ENCODE measurements around the gene EXOSC10.
"Not testable (repeated sequence)": the region's sequence is repeated elsewhere in the genome, so short reads cannot be mapped to it uniquely, and the experiment has no call there.

The EXOSC10 gene

GRCh38 chr1:11068600-11069473 is 30.8 kb downstream of the EXOSC10 start:
- Histone ChIP-seq H3K4me3 (ENCODE audit: low read depth, low read length) (no peak overlapping the region), H3K27ac (no peak overlapping the region), H3K36me3 (peaks cover 90% of the 10 kb centered on the region), H3K9me3 (ENCODE audit: severe bottlenecking) (no peaks in the 10 kb centered on the region), H3K27me3 (ENCODE audit: insufficient read depth, low read depth, severe bottlenecking) (no peaks in the 10 kb centered on the region)
- TF ChIP-seq CTCF (IDR thresholded peaks at IDR 0.05; ENCODE audit: low read depth, low read length) = no peak
- DNase-seq = no peak

GRCh38 chr1:11067716-11068599 is 31.7 kb downstream of the EXOSC10 start:
- no peaks in the 10 kb centered on the region for H3K9me3 ChIP-seq (ENCODE audit: severe bottlenecking)
- no peak overlapping the region for H3K27ac ChIP-seq
- DNase-seq = no peak
- peaks cover 90% of the 10 kb centered on the region for H3K36me3 ChIP-seq
- TF ChIP-seq CTCF (IDR thresholded peaks at IDR 0.05; ENCODE audit: low read depth, low read length) = no peak
- no peaks in the 10 kb centered on the region for H3K27me3 ChIP-seq (ENCODE audit: insufficient read depth, low read depth, severe bottlenecking)
- H3K4me3 ChIP-seq (ENCODE audit: low read depth, low read length) = no peak overlapping the region

DNA sequence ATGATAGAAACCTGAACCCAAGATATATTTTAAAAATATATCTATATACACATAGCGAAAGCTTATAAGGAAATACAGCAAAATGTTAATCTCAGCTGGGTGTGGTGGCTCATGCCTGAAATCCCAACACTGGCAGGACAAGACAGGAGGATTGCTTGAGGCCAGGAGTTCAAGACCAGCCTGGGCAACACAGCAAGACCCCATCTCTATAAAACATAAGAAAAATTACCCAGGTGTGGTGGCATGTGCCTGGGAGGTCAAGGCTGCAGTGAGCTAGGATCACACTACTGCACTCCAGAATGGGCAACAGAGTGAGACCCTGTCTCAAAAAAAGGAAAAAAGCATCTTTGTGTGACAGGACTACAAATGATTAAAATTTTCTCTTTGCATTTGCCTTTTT is 33.9 kb downstream of the EXOSC10 start:
- no peak for TF ChIP-seq CTCF (IDR thresholded peaks at IDR 0.05; ENCODE audit: low read depth, low read length)
- Histone ChIP-seq H3K36me3 (peaks cover 72% of the 10 kb centered on the region), H3K4me3 (ENCODE audit: low read depth, low read length) (no peak overlapping the region), H3K27ac (no peak overlapping the region), H3K27me3 (ENCODE audit: insufficient read depth, low read depth, severe bottlenecking) (no peaks in the 10 kb centered on the region), H3K9me3 (ENCODE audit: severe bottlenecking) (no peaks in the 10 kb centered on the region)
- no peak for DNase-seq

DNA sequence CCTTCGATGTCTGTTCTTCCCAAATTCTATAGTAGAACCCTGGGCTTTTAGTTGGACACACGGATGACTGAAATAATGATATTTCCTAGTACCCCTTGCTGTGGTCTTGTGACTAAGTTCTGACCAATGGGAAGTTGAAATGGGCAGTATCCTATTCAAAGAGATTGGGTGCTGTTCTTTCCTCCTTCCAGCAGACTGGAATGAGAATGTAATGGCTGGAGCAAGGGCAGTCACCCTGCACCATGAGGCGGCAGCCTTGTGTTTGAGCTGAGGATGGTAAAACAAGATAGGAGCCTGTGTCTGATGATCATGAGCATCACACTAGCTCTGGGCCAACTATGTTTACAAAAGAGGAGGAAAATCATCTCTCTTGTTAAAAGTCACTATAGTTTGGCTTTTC is 34.7 kb downstream of the EXOSC10 start:
- no peaks in the 10 kb centered on the region for H3K27me3 ChIP-seq (ENCODE audit: insufficient read depth, low read depth, severe bottlenecking)
- no peak for TF ChIP-seq CTCF (IDR thresholded peaks at IDR 0.05; ENCODE audit: low read depth, low read length)
- DNase-seq = no peak
- H3K9me3 ChIP-seq (ENCODE audit: severe bottlenecking) = no peaks in the 10 kb centered on the region
- H3K4me3 ChIP-seq (ENCODE audit: low read depth, low read length) = no peak overlapping the region
- H3K27ac ChIP-seq = no peak overlapping the region
- H3K36me3 ChIP-seq = peaks cover 68% of the 10 kb centered on the region

DNA sequence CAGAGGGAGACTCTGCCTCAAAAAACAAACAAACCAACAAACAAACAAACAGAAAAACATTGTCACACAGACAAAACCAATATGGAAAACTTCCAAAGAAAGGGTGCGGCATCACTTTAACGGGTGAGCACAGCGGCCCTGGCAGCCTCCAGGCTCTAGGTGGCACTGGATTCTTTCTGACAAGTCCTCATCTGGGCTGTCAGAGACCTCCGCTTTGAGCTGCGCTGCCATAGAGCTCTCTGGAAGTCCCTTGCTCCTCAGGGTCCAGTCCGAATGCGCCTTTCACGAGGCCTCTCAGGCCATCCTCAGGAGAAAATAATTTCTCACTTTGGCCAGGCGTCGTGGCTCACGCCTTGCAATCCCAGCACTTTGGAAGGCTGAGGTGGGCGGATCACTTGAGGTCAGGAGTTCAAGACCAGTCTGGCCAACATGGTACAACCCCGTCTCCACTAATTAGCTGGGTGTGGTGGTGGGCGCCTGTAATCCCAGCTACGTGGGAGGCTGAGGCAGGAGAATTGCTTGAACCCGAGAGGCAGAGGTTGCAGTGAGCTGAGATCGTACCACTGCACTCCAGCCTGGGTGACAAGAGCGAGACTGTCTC is 35.6 kb downstream of the EXOSC10 start:
- TF ChIP-seq CTCF (IDR thresholded peaks at IDR 0.05; ENCODE audit: low read depth, low read length) = peak; percentile 63
- peaks cover 59% of the 10 kb centered on the region for H3K36me3 ChIP-seq
- DNase-seq = peak; percentile 69
- not testable (repeated sequence) for H3K27me3 ChIP-seq (ENCODE audit: insufficient read depth, low read depth, severe bottlenecking); H3K9me3 ChIP-seq (ENCODE audit: severe bottlenecking); H3K4me3 ChIP-seq (ENCODE audit: low read depth, low read length); H3K27ac ChIP-seq

All from WERI-Rb-1 (cell line).